HUES48 (cell line): ENCODE measurements around the gene ABCF2.
A peak's percentile ranks its signal among the peaks of the same experiment; 100 is the strongest.

Experiments
- H3K27ac ChIP-seq: one replicate; pipeline ENCODE4 v1.7.0; 2013; ENCODE audit warnings: low read depth, low read length, inconsistent platforms
- H3K27me3 ChIP-seq: 2 replicates; pipeline ENCODE4 v1.6.1; 2013; ENCODE audit warnings: mild to moderate bottlenecking, low read length; ENCODE audit not compliant: control insufficient read depth, insufficient read depth
- H3K36me3 ChIP-seq: 2 replicates; pipeline ENCODE4 v1.6.1; 2013; ENCODE audit warnings: low read length; ENCODE audit not compliant: control insufficient read depth, insufficient read depth
- H3K4me1 ChIP-seq: 2 replicates; pipeline ENCODE4 v1.6.1; 2013; ENCODE audit warnings: mild to moderate bottlenecking, low read length; ENCODE audit not compliant: control insufficient read depth, insufficient read depth
- H3K4me3 ChIP-seq: 2 replicates; pipeline ENCODE4 v1.5.1; 2013; ENCODE audit warnings: mild to moderate bottlenecking, low read depth, low read length
- H3K9ac ChIP-seq: 2 replicates; pipeline ENCODE4 v1.6.1; 2013; ENCODE audit warnings: mild to moderate bottlenecking, low read depth, low read length, moderate library complexity
- H3K9me3 ChIP-seq: 2 replicates; pipeline ENCODE4 v1.6.1; 2013; ENCODE audit warnings: low read length; ENCODE audit not compliant: control insufficient read depth, insufficient read depth

The ABCF2 gene

DNA sequence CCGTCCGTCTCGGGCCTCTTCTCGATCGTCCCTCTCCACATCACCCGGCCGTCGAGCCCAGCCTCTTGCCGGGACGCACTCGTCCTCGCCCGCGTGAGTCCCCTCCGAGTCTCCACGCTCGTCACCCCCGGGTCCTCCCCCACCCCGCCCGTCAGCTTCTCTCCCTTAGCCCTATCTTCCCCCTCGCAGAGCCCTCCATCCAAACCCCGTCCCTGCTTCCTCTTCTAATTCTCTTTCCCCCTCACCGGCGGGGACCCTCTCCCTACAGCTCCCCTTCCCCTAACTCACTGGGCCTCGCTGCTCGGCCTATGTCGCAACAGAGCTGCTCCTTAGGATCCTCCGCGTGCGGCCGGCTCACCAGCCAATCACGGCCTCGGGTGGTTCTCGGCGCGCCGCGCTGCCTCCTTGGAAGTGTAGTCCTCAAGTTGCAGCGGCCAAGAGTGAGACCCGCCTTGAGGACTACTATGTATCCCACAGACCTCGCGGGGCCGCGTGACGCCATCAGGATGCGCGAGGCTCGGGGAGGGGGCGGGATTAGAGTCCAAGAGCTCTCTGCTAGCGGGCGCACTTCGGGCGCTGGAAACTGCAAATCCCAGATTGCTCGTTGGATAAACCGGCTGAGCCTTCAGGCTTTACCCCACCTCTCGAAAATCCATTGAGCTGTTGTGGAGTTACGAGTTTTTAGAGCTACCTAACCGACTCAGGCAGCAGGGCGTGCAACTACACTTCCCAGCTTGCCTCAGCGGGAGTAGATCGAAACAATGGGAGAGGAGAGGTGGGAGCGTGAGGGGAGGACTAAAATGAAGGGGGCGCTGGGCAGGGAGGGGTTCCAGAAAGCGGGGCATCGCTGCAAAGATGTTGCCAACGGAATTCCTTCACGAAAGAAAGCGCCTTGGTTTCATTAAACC, at the start of gene ABCF2:
ABCF2 (minus strand) TSS at position 331 of the 908 bp plus-strand sequence. CDS start 747 bp downstream, outside the sequence.
- peak within 1 kb of the TSS; percentile 88 for H3K4me3 ChIP-seq
- H3K27me3 ChIP-seq, result no peaks in the 10 kb centered on the region
- no peaks in the 10 kb centered on the region for H3K9me3 ChIP-seq
- H3K9ac ChIP-seq, result peak within 1 kb of the TSS; percentile 68
- H3K36me3 ChIP-seq, result peaks cover 39% of the 10 kb centered on the region
- peaks cover 11% of the 10 kb centered on the region; the same call in 1 of the 2 replicates for H3K4me1 ChIP-seq
- H3K27ac ChIP-seq, result peak within 1 kb of the TSS; percentile 91

DNA sequence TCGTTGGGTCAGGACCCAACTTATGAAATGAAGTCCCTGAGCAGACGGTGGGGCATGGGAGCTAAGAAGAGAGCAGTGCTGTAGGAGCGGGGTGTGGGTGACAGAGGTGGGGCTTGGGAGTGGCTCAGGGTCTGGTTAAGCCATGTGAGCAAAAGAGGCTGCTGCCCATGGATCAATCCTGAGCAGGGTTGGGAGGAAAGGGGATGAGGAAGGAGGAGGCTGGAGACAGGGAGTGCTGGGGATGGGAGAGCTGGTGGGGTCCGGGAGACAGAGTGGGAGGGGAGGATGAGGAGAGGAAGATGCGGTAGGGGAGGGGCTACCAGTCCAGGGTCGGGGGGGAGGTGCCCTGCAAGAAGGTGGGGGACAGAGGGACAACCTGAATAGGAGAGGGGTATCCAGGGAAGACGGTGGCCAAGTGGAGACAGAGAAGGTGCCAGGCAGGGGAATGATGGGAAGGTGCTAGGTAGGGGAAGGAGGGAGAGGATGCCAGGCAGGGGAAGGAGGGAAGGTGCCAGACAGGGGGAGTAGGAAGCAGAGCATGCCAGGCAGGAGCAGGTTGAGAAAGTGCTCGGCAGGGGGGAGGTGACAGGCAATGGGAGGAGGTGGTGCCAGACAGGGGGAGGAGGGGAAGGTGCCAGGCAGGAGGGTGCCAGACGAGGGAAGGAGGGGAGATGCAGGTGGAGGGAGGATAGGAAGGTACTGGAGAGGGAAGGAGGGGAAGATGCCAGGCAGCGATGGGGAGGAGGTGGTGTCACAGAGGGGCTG, 49.0 kb upstream of the ABCF2 start:
- H3K27me3 ChIP-seq, result peaks cover 24% of the 10 kb centered on the region
- no peaks in the 10 kb centered on the region for H3K36me3 ChIP-seq
- H3K4me3 ChIP-seq, result no peak overlapping the region; the same call in 1 of the 2 replicates
- H3K9me3 ChIP-seq, result no peaks in the 10 kb centered on the region
- H3K9ac ChIP-seq, result no peak overlapping the region
- no peak overlapping the region for H3K27ac ChIP-seq
- H3K4me1 ChIP-seq, result peaks cover 7% of the 10 kb centered on the region; the same call in 1 of the 2 replicates

DNA sequence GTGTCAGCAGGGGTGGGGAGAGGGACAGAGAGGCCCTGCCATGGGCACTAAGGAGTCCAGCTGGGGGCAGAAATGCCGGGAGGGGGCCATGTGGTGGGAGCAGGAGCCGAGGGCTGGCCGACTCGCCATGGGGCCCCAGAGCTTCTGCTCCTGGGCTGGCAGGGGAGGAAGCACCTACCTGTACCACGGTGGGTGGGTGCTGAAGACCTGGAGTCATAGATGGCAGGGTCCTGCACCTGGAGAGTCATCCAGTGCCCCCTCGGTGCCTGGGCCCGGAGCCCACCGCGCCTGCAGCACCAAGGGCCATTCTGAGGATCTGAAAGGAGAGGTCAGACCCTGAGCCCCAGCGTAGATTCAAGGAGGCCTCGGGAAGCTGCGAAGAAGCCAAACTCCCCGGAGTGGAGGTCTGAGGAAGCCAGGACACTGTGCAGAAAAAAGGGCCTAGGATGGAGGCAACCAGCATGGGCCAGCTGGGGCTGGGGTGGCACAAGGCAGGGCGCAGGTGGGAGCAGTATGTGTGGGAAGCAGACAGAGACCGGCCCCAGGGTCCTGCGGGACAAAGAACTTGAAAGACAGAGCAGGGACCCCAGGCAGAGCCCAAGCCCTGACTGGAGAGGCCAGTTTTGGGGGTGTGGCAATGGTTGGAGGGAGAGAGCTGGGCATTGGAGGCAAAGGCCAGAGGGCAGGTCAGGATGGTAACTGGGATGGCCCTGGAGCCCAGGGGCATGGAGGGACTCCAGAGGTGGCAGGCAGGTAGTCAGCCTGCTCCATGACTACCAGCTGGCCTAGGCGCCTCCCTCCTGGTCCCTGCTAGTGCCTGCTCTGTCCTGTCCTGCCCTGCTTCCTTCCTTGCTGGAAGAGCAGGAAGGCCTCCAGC, 48.2 kb upstream of the ABCF2 start:
- Histone ChIP-seq H3K27me3 (peaks cover 24% of the 10 kb centered on the region), H3K4me1 (peaks cover 7% of the 10 kb centered on the region; the same call in 1 of the 2 replicates), H3K4me3 (no peak overlapping the region), H3K27ac (no peak overlapping the region), H3K9me3 (no peaks in the 10 kb centered on the region), H3K36me3 (no peaks in the 10 kb centered on the region), H3K9ac (no peak overlapping the region)

DNA sequence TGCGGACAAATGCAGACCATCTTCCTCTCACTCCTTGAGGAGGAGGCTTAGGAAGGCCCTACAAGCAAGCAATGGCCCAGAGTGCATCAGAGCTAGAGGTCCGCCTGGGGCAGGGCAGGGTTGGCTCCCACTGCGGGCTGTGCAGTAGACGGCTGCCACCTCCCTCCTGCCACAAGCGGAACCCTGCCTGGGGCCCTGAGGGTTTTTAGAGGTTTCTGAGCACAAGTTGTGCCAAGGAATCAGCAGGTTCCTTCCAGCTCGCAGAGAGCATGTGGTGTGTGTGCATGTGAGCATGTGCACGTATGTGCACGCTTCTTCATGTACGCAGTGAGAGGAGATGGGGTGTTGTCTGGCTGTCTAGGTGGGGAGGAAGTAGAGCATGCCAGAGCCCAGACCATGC, 47.4 kb upstream of the ABCF2 start:
- H3K4me1 ChIP-seq, result peaks cover 7% of the 10 kb centered on the region; the same call in 1 of the 2 replicates
- no peak overlapping the region for H3K4me3 ChIP-seq
- H3K9me3 ChIP-seq, result no peaks in the 10 kb centered on the region
- H3K27ac ChIP-seq, result no peak overlapping the region
- H3K9ac ChIP-seq, result no peak overlapping the region
- H3K27me3 ChIP-seq, result peaks cover 24% of the 10 kb centered on the region
- no peaks in the 10 kb centered on the region for H3K36me3 ChIP-seq

DNA sequence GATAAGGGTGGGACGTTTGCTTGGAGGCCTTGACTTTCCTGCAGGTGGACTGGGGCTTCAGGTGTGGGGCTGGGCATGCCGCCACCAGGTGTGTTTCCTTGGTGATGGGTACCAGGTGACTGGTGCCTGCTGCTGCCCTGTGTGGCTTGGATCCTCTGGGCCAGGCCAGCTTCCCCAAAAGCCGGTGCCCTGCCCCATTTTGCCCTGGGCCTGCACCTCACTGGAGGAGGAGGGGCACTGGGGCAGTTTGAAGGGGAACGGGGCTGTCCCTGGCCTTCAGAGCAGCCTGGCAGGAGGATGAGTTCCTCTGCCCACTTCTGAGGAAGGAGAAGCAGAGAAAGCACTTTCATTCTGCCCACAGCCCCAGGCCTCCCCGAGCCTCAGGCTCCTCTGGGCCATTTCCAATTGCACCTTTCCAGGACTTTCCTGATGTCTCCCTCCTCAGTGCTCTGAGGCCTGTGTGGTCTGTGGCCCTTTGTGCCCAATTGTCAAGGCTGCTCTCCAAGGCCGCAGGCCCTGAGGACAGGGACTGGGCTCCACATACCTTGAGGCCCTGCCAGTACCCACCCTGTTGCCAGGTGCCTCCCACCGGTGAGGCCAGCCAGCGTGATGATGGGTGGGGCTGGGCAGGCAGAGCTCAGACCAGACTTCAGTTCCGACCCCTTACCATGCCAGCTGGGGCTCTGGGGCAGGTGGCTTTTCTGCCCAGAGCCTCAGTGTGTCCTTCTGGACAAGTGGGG, 46.8 kb upstream of the ABCF2 start:
- Histone ChIP-seq H3K36me3 (no peaks in the 10 kb centered on the region), H3K9ac (no peak overlapping the region), H3K4me1 (peaks cover 7% of the 10 kb centered on the region; the same call in 1 of the 2 replicates), H3K4me3 (no peak overlapping the region), H3K27me3 (peaks cover 24% of the 10 kb centered on the region), H3K27ac (no peak overlapping the region), H3K9me3 (no peaks in the 10 kb centered on the region)

DNA sequence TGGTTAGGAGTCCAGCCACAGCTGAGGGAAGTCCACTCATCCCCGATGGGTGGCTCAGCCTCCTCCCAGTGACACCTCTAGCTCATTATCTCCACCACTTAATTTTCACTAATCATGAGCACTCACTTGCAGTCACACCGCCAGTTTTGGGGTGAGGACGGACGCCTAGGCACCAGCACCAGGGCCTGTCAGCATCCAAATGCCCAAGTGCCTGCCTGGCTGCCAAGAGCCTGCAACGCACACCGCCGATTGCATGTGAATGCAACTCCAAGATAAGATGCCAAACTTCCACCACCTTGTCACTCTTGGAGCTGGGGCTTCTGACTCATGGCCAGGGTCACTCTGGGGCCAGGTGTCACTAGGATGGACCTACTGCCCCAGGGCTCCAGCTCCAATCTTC, 45.9 kb upstream of the ABCF2 start:
- no peaks in the 10 kb centered on the region for H3K9me3 ChIP-seq
- peaks cover 22% of the 10 kb centered on the region for H3K27me3 ChIP-seq
- H3K4me3 ChIP-seq, result no peak overlapping the region
- H3K9ac ChIP-seq, result no peak overlapping the region
- H3K36me3 ChIP-seq, result no peaks in the 10 kb centered on the region
- peaks cover 7% of the 10 kb centered on the region; the same call in 1 of the 2 replicates for H3K4me1 ChIP-seq
- H3K27ac ChIP-seq, result no peak overlapping the region

DNA sequence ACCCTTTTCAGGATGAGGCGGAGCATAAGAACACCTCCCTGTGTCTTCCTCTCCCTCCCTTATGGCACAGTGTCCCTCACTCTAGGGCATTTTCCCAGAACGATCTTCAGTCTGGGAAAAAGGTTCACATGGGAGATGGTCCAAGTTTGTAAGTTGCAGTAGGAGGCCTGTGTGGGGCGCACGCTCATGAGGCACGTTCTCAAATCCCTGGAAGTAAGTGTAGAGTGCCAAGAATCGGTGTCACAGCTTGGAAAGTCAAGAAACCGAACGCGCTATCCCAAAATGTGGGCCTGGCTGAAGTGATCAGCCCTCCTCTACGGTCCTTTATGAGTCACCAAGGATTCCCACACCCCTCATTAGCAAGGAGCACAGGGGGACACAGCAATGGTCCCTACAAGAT, 45.4 kb upstream of the ABCF2 start:
- no peak overlapping the region for H3K27ac ChIP-seq
- no peak overlapping the region for H3K4me3 ChIP-seq
- H3K9ac ChIP-seq, result no peak overlapping the region
- H3K36me3 ChIP-seq, result no peaks in the 10 kb centered on the region
- peaks cover 17% of the 10 kb centered on the region for H3K27me3 ChIP-seq
- no peaks in the 10 kb centered on the region for H3K9me3 ChIP-seq
- peaks cover 3% of the 10 kb centered on the region; the same call in 1 of the 2 replicates for H3K4me1 ChIP-seq

DNA sequence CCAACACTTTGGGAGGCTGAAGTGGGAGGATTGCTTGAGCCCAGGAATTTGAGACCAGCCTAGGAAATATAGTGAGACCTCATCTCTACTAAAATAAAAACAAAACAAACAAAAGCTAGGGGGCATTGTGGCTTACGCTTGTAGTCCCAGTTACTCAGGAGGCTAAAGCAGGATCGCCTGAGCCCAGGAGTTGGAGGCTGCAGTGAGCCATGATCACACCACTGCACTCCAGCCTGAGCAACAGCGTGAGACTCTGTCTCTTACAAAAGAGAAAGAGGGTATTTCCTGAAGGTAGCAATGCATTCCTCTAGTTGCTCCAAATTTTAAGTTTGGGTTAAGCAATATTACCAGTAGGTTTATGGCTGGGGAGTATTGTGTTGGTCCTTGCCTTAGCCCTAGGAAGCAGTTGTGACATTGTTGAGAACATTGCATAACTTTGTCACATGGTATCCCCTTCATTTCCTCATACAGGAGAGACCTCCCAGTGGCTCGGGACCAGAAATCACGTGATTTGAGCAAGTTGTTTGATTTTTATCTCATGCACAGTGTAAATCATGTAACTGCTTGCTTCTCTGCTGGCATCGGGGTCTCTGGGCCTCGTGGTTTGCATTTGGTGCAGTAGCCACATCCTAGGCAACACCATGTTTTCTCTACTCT, 44.8 kb upstream of the ABCF2 start:
- Histone ChIP-seq H3K27me3 (peaks cover 13% of the 10 kb centered on the region), H3K9ac (no peak overlapping the region), H3K4me1 (no peaks in the 10 kb centered on the region), H3K4me3 (no peak overlapping the region), H3K27ac (no peak overlapping the region), H3K9me3 (no peaks in the 10 kb centered on the region), H3K36me3 (no peaks in the 10 kb centered on the region)

DNA sequence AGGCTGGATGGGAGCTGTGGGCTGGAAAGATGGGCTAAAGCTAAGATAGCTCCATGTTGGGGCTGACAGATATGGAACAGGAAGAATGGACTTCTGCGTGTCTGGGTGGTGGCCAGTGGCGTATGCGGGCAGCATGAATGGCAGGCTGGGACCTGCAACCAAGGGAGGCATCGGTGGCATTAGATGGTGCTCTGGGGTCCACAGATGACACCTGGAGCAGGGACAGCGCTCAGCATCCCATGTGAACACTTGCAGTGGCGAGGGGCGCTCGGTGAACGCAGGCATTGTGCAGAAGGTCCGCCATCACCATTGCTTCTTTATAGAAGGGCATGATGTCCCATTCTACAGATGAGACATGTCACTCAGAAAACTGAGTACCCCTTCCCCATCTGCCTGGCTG, 42.5 kb upstream of the ABCF2 start:
- no peaks in the 10 kb centered on the region for H3K4me1 ChIP-seq
- no peak overlapping the region for H3K27ac ChIP-seq
- H3K27me3 ChIP-seq, result no peaks in the 10 kb centered on the region
- H3K4me3 ChIP-seq, result no peak overlapping the region
- H3K36me3 ChIP-seq, result no peaks in the 10 kb centered on the region
- no peak overlapping the region for H3K9ac ChIP-seq
- no peaks in the 10 kb centered on the region for H3K9me3 ChIP-seq
